ENCODE measurements around the gene WDR86.

The WDR86 gene

GRCh38 chr7:151426904-151427704 is 17.3 kb upstream of the WDR86 start:
- no peak for DNase-seq

- no peak for DNase-seq
These were observed 16.6 kb upstream of the WDR86 start for GRCh38 chr7:151426441-151426903.

- no peak for DNase-seq
These were observed 16.0 kb upstream of the WDR86 start for GRCh38 chr7:151425670-151426440.

- DNase-seq: no peak
These were observed 15.0 kb upstream of the WDR86 start for GRCh38 chr7:151424799-151425198.

GRCh38 chr7:151423936-151424335 is 14.1 kb upstream of the WDR86 start:
- DNase-seq: no peak

- DNase-seq: no peak
These were observed 13.4 kb upstream of the WDR86 start for GRCh38 chr7:151423226-151423625.

GRCh38 chr7:151422212-151422611 is 12.4 kb upstream of the WDR86 start:
- no peak for DNase-seq

- no peak for DNase-seq
These were observed 10.3 kb upstream of the WDR86 start for GRCh38 chr7:151420144-151420543.

GRCh38 chr7:151416941-151417315 is 7.1 kb upstream of the WDR86 start:
- no peak for DNase-seq

- no peak for DNase-seq
These were observed 6.5 kb upstream of the WDR86 start for GRCh38 chr7:151416112-151416940.

GRCh38 chr7:151415375-151416105 is 5.7 kb upstream of the WDR86 start:
- no peak for DNase-seq

- no peak for DNase-seq
These were observed 3.4 kb upstream of the WDR86 start for GRCh38 chr7:151413241-151413640.

GRCh38 chr7:151412318-151412717 is 2.5 kb upstream of the WDR86 start:
- DNase-seq: no peak

GRCh38 chr7:151411551-151411950 is 1.7 kb upstream of the WDR86 start:
- DNase-seq: no peak

GRCh38 chr7:151410405-151411390 is 860 bp upstream of the WDR86 start:
- DNase-seq: no peak

- DNase-seq: peak in 1 of 2 experiments; percentile 20
These were observed 785 bp downstream of the WDR86 start for GRCh38 chr7:151408839-151409666.

GRCh38 chr7:151408498-151408838 is 1.4 kb downstream of the WDR86 start:
- no peak for DNase-seq

GRCh38 chr7:151406886-151407583 is 2.8 kb downstream of the WDR86 start:
- no peak for DNase-seq

GRCh38 chr7:151406051-151406875 is 3.6 kb downstream of the WDR86 start:
- DNase-seq: no peak

All from activated CD4-positive, alpha-beta T cell treated with anti-CD3 and anti-CD28 coated beads, Interleukin-2, amount 50 U/mL, for 48 hours (primary cell).